ENCODE data around the gene STIL.

Gene STIL

DNA sequence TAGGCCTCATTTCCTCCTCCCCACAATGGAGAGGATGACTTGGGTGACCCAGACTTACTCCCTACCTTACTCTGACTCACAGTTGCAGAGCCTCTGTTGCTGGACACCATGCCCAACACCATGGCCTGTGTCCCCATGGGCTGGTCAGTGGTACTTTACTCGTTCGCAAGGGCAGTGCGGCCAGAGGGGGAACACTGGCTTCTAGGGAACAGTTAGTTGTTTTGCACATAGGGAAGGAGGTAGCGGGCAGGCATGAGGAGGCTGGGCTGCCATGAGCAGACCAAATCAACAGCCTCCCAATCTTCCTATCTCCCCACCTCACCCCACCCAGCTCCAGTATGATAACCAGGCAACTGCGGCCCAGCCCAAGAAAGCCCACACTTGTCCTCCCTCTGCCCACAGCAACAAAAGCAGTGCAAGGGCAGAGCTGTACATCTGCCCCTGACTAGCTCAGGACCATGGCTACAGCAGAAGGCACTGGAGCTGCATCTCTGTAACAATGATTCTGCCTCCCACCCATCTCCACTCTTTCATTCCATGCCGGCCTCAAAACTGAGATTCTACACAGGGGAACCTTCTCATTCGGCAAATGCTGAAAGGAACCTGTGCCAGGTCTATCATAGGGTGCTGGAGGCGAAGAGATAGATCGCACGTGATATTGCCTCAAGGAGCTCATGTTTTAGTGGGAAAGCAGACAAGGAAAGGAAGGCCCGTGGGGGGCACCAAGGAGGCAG lies 100.5 kb downstream of the STIL start:
- Histone ChIP-seq H3K27ac (ENCODE audit: low read length, poor library complexity, severe bottlenecking) (no peak overlapping the region), H3K4me2 (ENCODE audit: low read length, poor library complexity, severe bottlenecking) (no peak overlapping the region), H2BK5ac (ENCODE audit: low read depth, low read length, poor library complexity, severe bottlenecking) (no peak overlapping the region), H3K18ac (ENCODE audit: low read depth in 1 of 2, low read length in 2 of 2) (no peak overlapping the region), H3K79me1 (replicated peaks; ENCODE audit: low read length, poor library complexity, severe bottlenecking) (no peaks in the 10 kb centered on the region), H2AK5ac (ENCODE audit: low read length, severe bottlenecking) (no peak overlapping the region), H2BK15ac (ENCODE audit: low read depth, poor library complexity, severe bottlenecking) (no peak overlapping the region), H3K9ac (ENCODE audit: low read length) (no peak overlapping the region), H3K9me3 (ENCODE audit: control insufficient read depth, low read length) (no peaks in the 10 kb centered on the region), H2BK12ac (ENCODE audit: low read length in 2 of 2) (no peak overlapping the region), H4K8ac (ENCODE audit: low read length) (no peak overlapping the region), H3K36me3 (ENCODE audit: control insufficient read depth in 1 of 2, insufficient read depth in 2 of 2, low read depth in 1 of 2, low read length in 2 of 2) (no peaks in the 10 kb centered on the region), H3K4me1 (ENCODE audit: control insufficient read depth, insufficient read depth, low read depth, low read length) (peaks cover 12% of the 10 kb centered on the region), H3K4me3 (ENCODE audit: insufficient read depth in 1 of 2, low read depth in 1 of 2, low read length in 2 of 2) (no peak overlapping the region), H3K4ac (ENCODE audit: low read depth in 1 of 2, low read length in 2 of 2) (no peak overlapping the region), H3K14ac (ENCODE audit: low read length in 2 of 2) (no peak overlapping the region), H2BK120ac (ENCODE audit: low read depth, low read length) (no peak overlapping the region), H3K27me3 (ENCODE audit: control insufficient read depth in 1 of 2, insufficient read depth in 1 of 2, low read length in 2 of 2) (peaks cover 13 to 31% of the 10 kb centered on the region in 2 experiments), H4K91ac (ENCODE audit: low read length) (no peak overlapping the region), H2AFZ (ENCODE audit: low read depth, low read length) (no peak overlapping the region), H3K23ac (ENCODE audit: low read length in 2 of 2) (no peak overlapping the region)
- no peak for DNase-seq
- 70% methylated on average over 8 of the region's 11 CpGs for WGBS

DNA sequence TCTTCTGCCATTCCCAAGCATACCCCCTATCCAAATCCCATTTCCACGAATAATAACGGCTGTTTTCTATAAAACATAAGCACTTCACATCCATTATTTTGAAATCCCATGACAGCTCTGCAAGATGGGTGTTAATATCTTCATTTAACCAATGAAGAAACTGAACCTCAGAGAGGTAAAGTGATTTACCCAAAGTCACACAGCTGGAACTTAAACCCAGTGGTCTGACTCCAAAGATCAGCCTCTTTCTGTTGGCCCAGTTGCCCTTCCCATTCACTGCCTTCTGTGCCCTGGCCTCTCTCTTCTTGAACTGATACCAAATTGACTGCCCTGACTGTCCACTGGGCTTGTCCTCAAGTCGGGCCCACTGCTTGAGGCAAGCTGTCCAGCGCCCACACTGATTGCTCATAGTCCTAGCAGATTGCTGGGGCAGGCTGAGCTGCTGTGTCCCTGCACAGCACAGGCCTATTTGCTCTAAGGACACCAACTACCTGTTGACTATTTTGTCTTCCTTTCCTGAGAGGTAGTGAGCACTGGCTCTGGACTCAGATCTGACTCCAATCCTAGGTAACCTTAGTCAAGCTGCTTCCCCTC lies 101.2 kb downstream of the STIL start:
- H3K9me3 ChIP-seq (ENCODE audit: control insufficient read depth, low read length) = no peaks in the 10 kb centered on the region
- no peak overlapping the region for H3K4me3 ChIP-seq (ENCODE audit: insufficient read depth in 1 of 2, low read depth in 1 of 2, low read length in 2 of 2)
- no peak overlapping the region for H3K23ac ChIP-seq (ENCODE audit: low read length in 2 of 2)
- H3K14ac ChIP-seq (ENCODE audit: low read length in 2 of 2) = no peak overlapping the region
- H3K27me3 ChIP-seq (ENCODE audit: control insufficient read depth in 1 of 2, insufficient read depth in 1 of 2, low read length in 2 of 2) = peaks cover 6 to 24% of the 10 kb centered on the region in 2 experiments
- H3K4ac ChIP-seq (ENCODE audit: low read depth in 1 of 2, low read length in 2 of 2) = no peak overlapping the region
- no peak overlapping the region for H2AFZ ChIP-seq (ENCODE audit: low read depth, low read length)
- WGBS = 77% methylated on average over 4 of the region's 4 CpGs
- no peaks in the 10 kb centered on the region for H3K79me1 ChIP-seq (replicated peaks; ENCODE audit: low read length, poor library complexity, severe bottlenecking)
- H3K9ac ChIP-seq (ENCODE audit: low read length) = no peak overlapping the region
- no peak overlapping the region for H2BK120ac ChIP-seq (ENCODE audit: low read depth, low read length)
- no peak overlapping the region for H2BK12ac ChIP-seq (ENCODE audit: low read length in 2 of 2)
- DNase-seq = no peak
- H2BK5ac ChIP-seq (ENCODE audit: low read depth, low read length, poor library complexity, severe bottlenecking) = no peak overlapping the region
- peaks cover 17% of the 10 kb centered on the region for H3K4me1 ChIP-seq (ENCODE audit: control insufficient read depth, insufficient read depth, low read depth, low read length)
- H4K91ac ChIP-seq (ENCODE audit: low read length) = no peak overlapping the region
- H2BK15ac ChIP-seq (ENCODE audit: low read depth, poor library complexity, severe bottlenecking) = no peak overlapping the region
- H3K4me2 ChIP-seq (ENCODE audit: low read length, poor library complexity, severe bottlenecking) = no peak overlapping the region
- no peaks in the 10 kb centered on the region for H3K36me3 ChIP-seq (ENCODE audit: control insufficient read depth in 1 of 2, insufficient read depth in 2 of 2, low read depth in 1 of 2, low read length in 2 of 2)
- H2AK5ac ChIP-seq (ENCODE audit: low read length, severe bottlenecking) = no peak overlapping the region
- H3K18ac ChIP-seq (ENCODE audit: low read depth in 1 of 2, low read length in 2 of 2) = no peak overlapping the region
- no peak overlapping the region for H4K8ac ChIP-seq (ENCODE audit: low read length)
- no peak overlapping the region for H3K27ac ChIP-seq (ENCODE audit: low read length, poor library complexity, severe bottlenecking)

DNA sequence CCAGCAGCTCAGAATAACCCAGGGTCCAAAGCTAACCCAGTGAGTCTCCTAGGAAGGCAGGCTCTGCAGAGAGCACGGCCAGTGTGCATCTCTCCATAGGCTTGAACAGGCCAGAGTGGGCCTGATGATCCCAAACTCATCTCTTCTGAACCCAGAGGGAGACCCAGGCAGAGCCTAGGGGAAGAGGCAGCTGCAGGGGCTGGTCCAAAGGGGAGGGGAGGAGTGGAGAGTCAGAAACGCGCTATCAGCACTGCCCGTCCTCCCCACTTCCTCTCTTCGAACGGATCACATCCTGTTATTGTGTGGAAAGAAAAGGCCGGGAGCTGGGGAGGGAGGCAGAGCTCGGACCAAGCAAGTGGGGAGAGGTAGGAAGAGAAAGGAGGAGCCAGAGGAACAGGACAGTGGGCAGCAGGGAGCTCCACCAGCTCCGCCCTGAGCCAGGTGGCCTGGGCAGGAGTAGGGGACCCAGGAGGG lies 102.1 kb downstream of the STIL start:
- Histone ChIP-seq H3K23ac (ENCODE audit: low read length in 2 of 2) (no peak overlapping the region), H4K91ac (ENCODE audit: low read length) (no peak overlapping the region), H3K4me2 (ENCODE audit: low read length, poor library complexity, severe bottlenecking) (no peak overlapping the region), H3K36me3 (ENCODE audit: control insufficient read depth in 1 of 2, insufficient read depth in 2 of 2, low read depth in 1 of 2, low read length in 2 of 2) (no peaks in the 10 kb centered on the region), H2AK5ac (ENCODE audit: low read length, severe bottlenecking) (no peak overlapping the region), H3K14ac (ENCODE audit: low read length in 2 of 2) (no peak overlapping the region), H3K4me3 (ENCODE audit: insufficient read depth in 1 of 2, low read depth in 1 of 2, low read length in 2 of 2) (no peak overlapping the region), H3K4ac (ENCODE audit: low read depth in 1 of 2, low read length in 2 of 2) (no peak overlapping the region), H3K4me1 (ENCODE audit: control insufficient read depth, insufficient read depth, low read depth, low read length) (peaks cover 17% of the 10 kb centered on the region), H3K27ac (ENCODE audit: low read length, poor library complexity, severe bottlenecking) (no peak overlapping the region), H2AFZ (ENCODE audit: low read depth, low read length) (no peak overlapping the region), H3K27me3 (ENCODE audit: control insufficient read depth in 1 of 2, insufficient read depth in 1 of 2, low read length in 2 of 2) (peaks cover 4 to 21% of the 10 kb centered on the region in 2 experiments), H2BK5ac (ENCODE audit: low read depth, low read length, poor library complexity, severe bottlenecking) (no peak overlapping the region), H3K79me1 (replicated peaks; ENCODE audit: low read length, poor library complexity, severe bottlenecking) (no peaks in the 10 kb centered on the region), H2BK12ac (ENCODE audit: low read length in 2 of 2) (no peak overlapping the region), H2BK120ac (ENCODE audit: low read depth, low read length) (no peak overlapping the region), H3K9ac (ENCODE audit: low read length) (no peak overlapping the region), H4K8ac (ENCODE audit: low read length) (no peak overlapping the region), H3K18ac (ENCODE audit: low read depth in 1 of 2, low read length in 2 of 2) (no peak overlapping the region), H3K9me3 (ENCODE audit: control insufficient read depth, low read length) (no peaks in the 10 kb centered on the region), H2BK15ac (ENCODE audit: low read depth, poor library complexity, severe bottlenecking) (no peak overlapping the region)
- DNase-seq = no peak
- WGBS = 68% methylated on average over 9 of the region's 9 CpGs

DNA sequence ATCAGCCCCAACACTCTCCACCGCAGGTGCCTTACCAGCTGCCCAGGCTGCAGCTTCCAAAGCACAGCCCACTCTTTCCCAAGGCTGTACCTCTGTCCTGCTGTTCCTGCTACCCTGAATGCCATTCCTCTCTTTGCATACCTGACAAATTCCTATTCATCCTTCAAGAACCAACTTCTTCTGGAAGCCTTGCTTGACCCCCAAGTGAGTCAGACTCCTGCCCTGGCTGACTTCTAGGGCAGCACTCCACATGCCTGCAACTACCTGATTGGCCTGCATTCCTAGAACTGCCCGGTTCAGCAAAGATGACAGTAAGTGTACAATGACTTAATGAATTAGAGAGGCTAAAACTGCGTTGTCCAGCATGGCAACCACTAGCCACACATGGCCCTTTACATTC lies 103.3 kb downstream of the STIL start:
- no peak overlapping the region for H3K4ac ChIP-seq (ENCODE audit: low read depth in 1 of 2, low read length in 2 of 2)
- H2BK120ac ChIP-seq (ENCODE audit: low read depth, low read length) = no peak overlapping the region
- WGBS = 90% methylated on average over 3 of the region's 3 CpGs

More for the DNA sequence above, 103.3 kb downstream of the STIL start:
- no peaks in the 10 kb centered on the region for H3K79me1 ChIP-seq (replicated peaks; ENCODE audit: low read length, poor library complexity, severe bottlenecking)
- H3K9ac ChIP-seq (ENCODE audit: low read length) = no peak overlapping the region
- H3K4me1 ChIP-seq (ENCODE audit: control insufficient read depth, insufficient read depth, low read depth, low read length) = peaks cover 17% of the 10 kb centered on the region
- H3K23ac ChIP-seq (ENCODE audit: low read length in 2 of 2) = no peak overlapping the region
- no peak overlapping the region for H3K18ac ChIP-seq (ENCODE audit: low read depth in 1 of 2, low read length in 2 of 2)
- H3K27me3 ChIP-seq (ENCODE audit: control insufficient read depth in 1 of 2, insufficient read depth in 1 of 2, low read length in 2 of 2) = peaks cover 4 to 21% of the 10 kb centered on the region in 2 experiments
- no peaks in the 10 kb centered on the region for H3K9me3 ChIP-seq (ENCODE audit: control insufficient read depth, low read length)
- no peak overlapping the region for H2AK5ac ChIP-seq (ENCODE audit: low read length, severe bottlenecking)
- H2BK12ac ChIP-seq (ENCODE audit: low read length in 2 of 2) = no peak overlapping the region
- H3K27ac ChIP-seq (ENCODE audit: low read length, poor library complexity, severe bottlenecking) = no peak overlapping the region
- no peak overlapping the region for H4K8ac ChIP-seq (ENCODE audit: low read length)
- no peak overlapping the region for H2BK5ac ChIP-seq (ENCODE audit: low read depth, low read length, poor library complexity, severe bottlenecking)
- H2BK15ac ChIP-seq (ENCODE audit: low read depth, poor library complexity, severe bottlenecking) = no peak overlapping the region
- no peak overlapping the region for H4K91ac ChIP-seq (ENCODE audit: low read length)
- no peak for DNase-seq
- no peak overlapping the region for H3K4me2 ChIP-seq (ENCODE audit: low read length, poor library complexity, severe bottlenecking)
- H2AFZ ChIP-seq (ENCODE audit: low read depth, low read length) = no peak overlapping the region
- H3K14ac ChIP-seq (ENCODE audit: low read length in 2 of 2) = no peak overlapping the region
- no peak overlapping the region for H3K4me3 ChIP-seq (ENCODE audit: insufficient read depth in 1 of 2, low read depth in 1 of 2, low read length in 2 of 2)
- no peaks in the 10 kb centered on the region for H3K36me3 ChIP-seq (ENCODE audit: control insufficient read depth in 1 of 2, insufficient read depth in 2 of 2, low read depth in 1 of 2, low read length in 2 of 2)
